ENCODE measurements around the gene GP1BA.

DNA sequence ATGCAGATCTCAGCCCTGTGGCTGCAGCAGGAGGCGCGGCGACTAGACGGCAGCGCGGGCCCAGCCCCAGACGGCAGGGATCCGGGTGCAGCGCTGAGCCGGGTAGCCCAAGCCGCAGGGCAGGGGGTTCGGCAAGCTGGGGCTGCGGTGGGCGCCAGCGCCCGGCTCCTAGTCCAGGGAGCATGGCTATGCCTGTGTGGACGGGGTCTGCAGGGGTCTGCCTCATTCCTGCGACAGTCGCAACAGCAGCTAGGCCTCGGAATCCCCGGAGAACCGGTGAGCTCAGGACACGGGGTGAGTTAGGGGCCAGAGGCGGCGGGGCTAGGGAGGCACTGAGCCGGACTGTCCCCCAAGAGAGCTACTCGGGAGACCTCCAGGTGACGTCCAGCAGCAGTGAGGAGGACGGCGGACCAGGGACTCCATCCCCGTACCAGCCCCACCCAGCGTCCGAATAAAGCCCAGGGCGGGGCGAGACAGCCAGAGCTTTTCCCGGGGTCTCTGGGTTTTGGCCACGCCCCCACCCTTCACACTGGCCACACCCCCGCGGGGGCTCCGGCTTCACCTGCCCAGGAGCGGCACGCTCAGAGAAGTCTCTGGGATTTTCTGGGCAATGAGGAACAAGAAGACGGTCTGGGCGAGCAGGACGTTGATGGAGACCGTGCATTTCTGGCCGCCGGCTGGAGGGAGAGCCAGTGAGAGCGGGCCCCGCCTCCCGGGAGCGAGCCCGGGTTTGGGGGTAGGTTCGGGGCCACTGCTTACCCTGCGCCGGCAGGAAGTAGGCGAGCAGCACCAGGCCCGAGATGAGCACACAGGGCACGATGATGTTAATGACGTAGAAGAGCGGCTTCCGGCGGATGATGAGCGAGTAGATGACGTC lies 31.6 kb upstream of the GP1BA start:
- TF ChIP-seq, protein P1, sequence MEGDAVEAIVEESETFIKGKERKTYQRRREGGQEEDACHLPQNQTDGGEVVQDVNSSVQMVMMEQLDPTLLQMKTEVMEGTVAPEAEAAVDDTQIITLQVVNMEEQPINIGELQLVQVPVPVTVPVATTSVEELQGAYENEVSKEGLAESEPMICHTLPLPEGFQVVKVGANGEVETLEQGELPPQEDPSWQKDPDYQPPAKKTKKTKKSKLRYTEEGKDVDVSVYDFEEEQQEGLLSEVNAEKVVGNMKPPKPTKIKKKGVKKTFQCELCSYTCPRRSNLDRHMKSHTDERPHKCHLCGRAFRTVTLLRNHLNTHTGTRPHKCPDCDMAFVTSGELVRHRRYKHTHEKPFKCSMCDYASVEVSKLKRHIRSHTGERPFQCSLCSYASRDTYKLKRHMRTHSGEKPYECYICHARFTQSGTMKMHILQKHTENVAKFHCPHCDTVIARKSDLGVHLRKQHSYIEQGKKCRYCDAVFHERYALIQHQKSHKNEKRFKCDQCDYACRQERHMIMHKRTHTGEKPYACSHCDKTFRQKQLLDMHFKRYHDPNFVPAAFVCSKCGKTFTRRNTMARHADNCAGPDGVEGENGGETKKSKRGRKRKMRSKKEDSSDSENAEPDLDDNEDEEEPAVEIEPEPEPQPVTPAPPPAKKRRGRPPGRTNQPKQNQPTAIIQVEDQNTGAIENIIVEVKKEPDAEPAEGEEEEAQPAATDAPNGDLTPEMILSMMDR (IDR thresholded peaks at IDR 0.05): no peak
- TF ChIP-seq POLR2A (IDR thresholded peaks at IDR 0.05): no peak
